ENCODE results near the gene XIRP1. TPM values are rescaled to one million over a fixed set of nuclear protein-coding genes. Genes with fewer than 3 reads are reported as not detected.
A peak's percentile ranks its signal among the peaks of the same experiment; 100 is the strongest.
"Not testable (repeated sequence)": the region's sequence is repeated elsewhere in the genome, so short reads cannot be mapped to it uniquely, and the experiment has no call there.

The XIRP1 gene
- total RNA-seq, 4 donors from 2014 or later, result 1.3 TPM; not detected in 3

DNA sequence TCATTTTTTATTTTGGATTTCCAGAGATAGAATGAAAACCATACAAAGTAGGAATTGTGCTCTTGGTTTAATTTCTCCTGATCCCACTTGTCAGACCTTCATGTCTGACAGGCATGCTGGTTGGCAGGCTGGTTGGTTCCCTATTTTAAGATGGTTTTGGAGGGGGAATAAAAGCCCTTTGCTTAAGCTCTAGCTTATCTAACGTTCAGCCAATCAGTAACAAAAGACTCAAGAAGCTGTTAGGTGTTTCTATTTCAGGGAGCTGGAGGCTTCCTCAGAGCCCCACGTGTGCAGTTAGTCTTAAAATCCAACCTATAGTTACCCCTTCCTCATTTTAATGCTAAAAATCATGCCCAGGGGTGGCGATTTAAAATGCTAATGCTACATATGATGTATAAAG, 40.5 kb upstream of the XIRP1 start:
- intact Hi-C loops (cut with DNase I), result no loop called here
- Histone ChIP-seq H3K36me3 (no peaks in the 10 kb centered on the region), H3K4me1 (peaks cover 0 to 5% (median 0%) of the 10 kb centered on the region in 4 donors), H3K27ac (replicated peaks in 1 of 4) (no peak overlapping the region), H3K27me3 (peaks cover 0 to 8% (median 0%) of the 10 kb centered on the region in 4 donors), H3K4me3 (no peak overlapping the region), H3K9me3 (peaks cover 0 to 5% (median 0%) of the 10 kb centered on the region in 4 donors)
- 39% methylated on average over 3 of the region's 3 CpGs for WGBS
- no peak for DNase-seq (ENCODE audit: extremely low spot score)
- TF ChIP-seq POLR2AphosphoS5 (IDR thresholded peaks at IDR 0.05) (no peak), POLR2A (IDR thresholded peaks at IDR 0.05; ENCODE audit: low read depth) (no peak), CTCF (IDR thresholded peaks at IDR 0.05) (no peak), EP300 (IDR thresholded peaks at IDR 0.05) (no peak)

GRCh38 chr3:39230453-39230852, 38.1 kb upstream of the XIRP1 start:
- Histone ChIP-seq H3K36me3 (no peaks in the 10 kb centered on the region), H3K27ac (replicated peaks in 1 of 4) (no peak overlapping the region), H3K27me3 (peaks cover 0 to 8% (median 0%) of the 10 kb centered on the region in 4 donors), H3K4me1 (peaks cover 0 to 5% (median 0%) of the 10 kb centered on the region in 4 donors), H3K4me3 (no peak overlapping the region), H3K9me3 (peaks cover 0 to 5% (median 0%) of the 10 kb centered on the region in 4 donors)
- no peak for TF ChIP-seq POLR2A (IDR thresholded peaks at IDR 0.05; ENCODE audit: low read depth)
- TF ChIP-seq CTCF (IDR thresholded peaks at IDR 0.05), result no peak
- TF ChIP-seq POLR2AphosphoS5 (IDR thresholded peaks at IDR 0.05), result no peak
- TF ChIP-seq EP300 (IDR thresholded peaks at IDR 0.05), result no peak
- no peak for DNase-seq (ENCODE audit: extremely low spot score)
- intact Hi-C loops (cut with DNase I), result no loop called here
- 96% methylated on average over 1 of the region's 1 CpG for WGBS

GRCh38 chr3:39228496-39228895, 36.1 kb upstream of the XIRP1 start:
- Histone ChIP-seq H3K4me1 (peaks cover 0 to 1% (median 0%) of the 10 kb centered on the region in 4 donors), H3K4me3 (no peak overlapping the region), H3K27me3 (no peaks in the 10 kb centered on the region), H3K36me3 (no peaks in the 10 kb centered on the region), H3K27ac (replicated peaks in 1 of 4) (no peak overlapping the region), H3K9me3 (peaks cover 0 to 5% (median 0%) of the 10 kb centered on the region in 4 donors)
- TF ChIP-seq EP300 (IDR thresholded peaks at IDR 0.05) (no peak), POLR2A (IDR thresholded peaks at IDR 0.05; ENCODE audit: low read depth) (no peak), POLR2AphosphoS5 (IDR thresholded peaks at IDR 0.05) (no peak), CTCF (IDR thresholded peaks at IDR 0.05) (no peak)
- intact Hi-C loops (cut with DNase I), result no loop called here
- WGBS, result 84% methylated on average over 4 of the region's 4 CpGs
- no peak for DNase-seq (ENCODE audit: extremely low spot score)

- H3K27me3 ChIP-seq; H3K4me1 ChIP-seq; H3K9me3 ChIP-seq; H3K36me3 ChIP-seq; intact Hi-C loops (cut with DNase I); H3K4me3 ChIP-seq; DNase-seq (ENCODE audit: extremely low spot score); H3K27ac ChIP-seq (replicated peaks in 1 of 4): not testable (repeated sequence)
- WGBS, result 93% methylated on average over 15 of the region's 32 CpGs
These were observed 35.2 kb upstream of the XIRP1 start for GRCh38 chr3:39227596-39227995.

DNA sequence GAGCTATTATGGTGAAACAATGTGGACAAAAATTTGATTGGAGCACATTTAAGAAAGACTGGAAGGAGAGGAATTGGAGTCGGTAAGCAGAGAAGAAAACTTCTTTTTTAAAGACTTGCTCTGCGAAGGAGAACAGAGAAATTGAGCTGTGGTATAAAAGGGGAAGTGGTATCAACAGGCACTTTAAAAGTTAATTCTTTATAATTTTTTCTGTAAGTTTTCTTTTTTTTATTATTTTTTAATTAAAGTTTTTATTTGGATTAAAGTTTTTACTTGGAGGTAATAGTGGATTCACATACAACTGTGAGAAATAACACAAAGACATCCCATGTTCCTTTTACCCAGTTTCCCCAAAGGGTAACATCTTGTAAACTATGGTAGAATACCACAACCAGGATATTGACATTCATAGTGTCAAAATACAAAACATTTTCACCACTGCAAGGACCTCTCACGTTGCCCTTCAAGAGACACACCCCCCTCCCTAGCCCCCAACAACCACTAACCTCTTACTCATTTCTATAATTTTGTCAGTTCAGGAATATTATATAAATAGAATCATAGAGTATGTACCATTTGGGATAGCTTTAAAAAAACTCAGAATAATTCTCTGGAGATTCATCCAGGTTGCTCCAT, 33.8 kb upstream of the XIRP1 start:
- H3K4me1 ChIP-seq, result no peaks in the 10 kb centered on the region
- intact Hi-C loops (cut with DNase I), result no loop called here
- DNase-seq (ENCODE audit: extremely low spot score), result peak; percentile 55
- WGBS, result 39% methylated on average over 3 of the region's 3 CpGs
- H3K36me3 ChIP-seq, result no peaks in the 10 kb centered on the region
- H3K27me3 ChIP-seq, result no peaks in the 10 kb centered on the region
- no peak overlapping the region for H3K27ac ChIP-seq (replicated peaks in 1 of 4)
- TF ChIP-seq CTCF (IDR thresholded peaks at IDR 0.05) (no peak), EP300 (IDR thresholded peaks at IDR 0.05) (no peak), POLR2AphosphoS5 (IDR thresholded peaks at IDR 0.05) (no peak), POLR2A (IDR thresholded peaks at IDR 0.05; ENCODE audit: low read depth) (no peak)
- H3K9me3 ChIP-seq, result peaks cover 0 to 5% (median 0%) of the 10 kb centered on the region in 4 donors
- no peak overlapping the region for H3K4me3 ChIP-seq
